Keratinocyte (primary cell): ENCODE results near the gene CDKAL1.

Experiments used
- CTCF ChIP-seq, 3 experiments: IDR thresholded peaks in 1 of 3; conservative IDR thresholded peaks in 1 of 3; optimal IDR thresholded peaks in 1 of 3; 2 replicates in 2 of 3; 3 replicates in 1 of 3; pipeline versions ENCODE3 to v1.5.1; 2011; ENCODE audit warnings: low read length in 3 of 3, mild to moderate bottlenecking in 3 of 3, moderate library complexity in 2 of 3, control low read depth in 1 of 3, inconsistent platforms in 1 of 3; ENCODE audit not compliant: insufficient read depth in 2 of 3; ENCODE audit errors: extremely low read depth in 1 of 3
- EZH2 ChIP-seq: IDR thresholded peaks from one replicate; pipeline ENCODE4 v1.6.1; 2012; ENCODE audit warnings: inconsistent platforms, mild to moderate bottlenecking, low read length, moderate library complexity

GRCh38 chr6:20763296-20763695, 229.0 kb downstream of the CDKAL1 start:
- no peak for TF ChIP-seq CTCF (optimal IDR thresholded peaks at IDR 0.05 in 1 of 3, IDR thresholded peaks at IDR 0.05 in 1 of 3, conservative IDR thresholded peaks at IDR 0.05 in 1 of 3; ENCODE audit: extremely low read depth in 1 of 3, insufficient read depth in 2 of 3, low read length in 3 of 3)
- no peak for TF ChIP-seq EZH2
